HepG2 (cell line): Measurements from ENCODE around the gene GJC1. TPM values are rescaled to one million over a fixed set of nuclear protein-coding genes. Genes with fewer than 3 reads are reported as not detected.

Source experiments
- ATAC-seq: fragments of 200-7000 bp; cut with Tn5 transposase; 3 replicates; pipeline ENCODE4 v1.9.1; 2020; ENCODE audit warnings: mild to moderate bottlenecking, moderate library complexity
- BruUV-seq: library from RNA; stranded (reverse); fragments of 400-500 nt; replicated peaks from 2 replicates; lab custom pipeline; 2021; lab: Mats Ljungman, UMichigan
- CTCF ChIA-PET: fragments of 300-600 bp; formaldehyde crosslinking; extraction: SDS; loops from one replicate; lab custom pipeline; 2021; ENCODE audit warnings: low total read pairs, inconsistent platforms, low intra/inter-chr PET ratio; lab: Yijun Ruan, JAX
- POLR2A ChIA-PET: fragments of 350-600 bp; sonication (Branson Sonifier 250); formaldehyde crosslinking; loops from one replicate; lab custom pipeline; 2020; ENCODE audit warnings: antibody characterized with exemption, inconsistent platforms; lab: Yijun Ruan, JAX
- DNase-seq: peaks from one replicate; pipeline ENCODE4 v3.0.0-alpha.2; 2015; ENCODE audit warnings: low spot score
- FAIRE-seq: peaks from 3 replicates; lab custom pipeline; 2011; peaks lifted over from hg19 to GRCh38; lab: Jason Lieb, UNC
- H2AFZ ChIP-seq: one replicate; pipeline ENCODE4 v1.6.1; 2011; ENCODE audit warnings: low read length, inconsistent platforms
- H3K27ac ChIP-seq: fragments of 300-600 bp; 3 replicates; pipeline ENCODE4 v1.8.0; 2011; ENCODE audit warnings: mixed run types, mild to moderate bottlenecking, mixed read lengths, low read length, inconsistent platforms; ENCODE audit not compliant: insufficient read depth; ENCODE audit errors: extremely low read length
- H3K27me3 ChIP-seq, 2 experiments: fragments of 200-600 bp in 1 of 2; 2 replicates in 1 of 2; 3 replicates in 1 of 2; pipeline versions ENCODE4 v1.6.0 to v1.8.0; 2011; ENCODE audit warnings: low read length in 2 of 2, mild to moderate bottlenecking in 2 of 2, moderate library complexity in 2 of 2, inconsistent platforms in 1 of 2; ENCODE audit not compliant: insufficient read depth in 2 of 2, control insufficient read depth in 1 of 2
- H3K36me3 ChIP-seq, 2 experiments: fragments of 200-600 bp in 1 of 2; replicated peaks in 1 of 2; 2 replicates in 1 of 2; 3 replicates in 1 of 2; pipeline versions ENCODE4 v1.5.1 to v1.8.0; 2011; ENCODE audit warnings: low read length in 2 of 2, inconsistent platforms in 1 of 2; ENCODE audit not compliant: insufficient read depth in 2 of 2, control insufficient read depth in 1 of 2
- H3K4me1 ChIP-seq: 2 replicates; pipeline ENCODE4 v1.5.1; 2012; ENCODE audit warnings: low read length, inconsistent platforms; ENCODE audit not compliant: insufficient read depth
- H3K4me2 ChIP-seq: 2 replicates; pipeline ENCODE4 v1.6.0; 2011; ENCODE audit warnings: low read depth, low read length, inconsistent platforms
- H3K4me3 ChIP-seq, 3 experiments: fragments of 200-600 bp in 1 of 3; sonication (generic), shearing (Covaris generic) in 1 of 3; replicated peaks in 1 of 3; 2 replicates each; pipeline ENCODE4 v1.5.1; 2011 to 2016; ENCODE audit warnings: low read length in 3 of 3, inconsistent platforms in 2 of 3, low read depth in 2 of 3, mild to moderate bottlenecking in 2 of 3, control low read depth in 1 of 3, mixed read lengths in 1 of 3; ENCODE audit not compliant: insufficient read depth in 1 of 3
- H3K79me2 ChIP-seq: one replicate; pipeline ENCODE4 v1.6.1; 2011; ENCODE audit warnings: low read length, inconsistent platforms; ENCODE audit not compliant: insufficient read depth
- H3K9ac ChIP-seq: 2 replicates; pipeline ENCODE4 v1.6.0; 2011; ENCODE audit warnings: mild to moderate bottlenecking, low read depth, low read length, inconsistent platforms; ENCODE audit not compliant: insufficient read depth
- H3K9me3 ChIP-seq: 2 replicates; pipeline ENCODE4 v1.5.1; 2012; ENCODE audit warnings: mild to moderate bottlenecking, low read length
- H4K20me1 ChIP-seq: 2 replicates; pipeline ENCODE4 v1.6.0; 2011; ENCODE audit warnings: inconsistent platforms, mild to moderate bottlenecking, low read length, moderate library complexity; ENCODE audit not compliant: insufficient read depth
- CHD4 ChIP-seq: fragments of 200-600 bp; sonication (generic); IDR thresholded peaks from 2 replicates; pipeline ENCODE4 v1.7.0; 2017; ENCODE audit warnings: mild to moderate bottlenecking, low read length, borderline replicate concordance
- EEA1 ChIP-seq: sonication (generic); formaldehyde crosslinking; IDR thresholded peaks from 2 replicates; pipeline ENCODE4 v1.5.1; 2020; ENCODE audit warnings: mild to moderate bottlenecking, missing genetic modification reagents, borderline replicate concordance
- GLI4 ChIP-seq: sonication (generic); formaldehyde crosslinking; IDR thresholded peaks from 2 replicates; pipeline ENCODE4 v1.5.1; 2020; ENCODE audit warnings: missing genetic modification reagents, mild to moderate bottlenecking, moderate library complexity, borderline replicate concordance
- HNRNPLL ChIP-seq: fragments of 200-400 bp; formaldehyde crosslinking; IDR thresholded peaks from 2 replicates; pipeline ENCODE4 v1.6.1; 2017; ENCODE audit warnings: mild to moderate bottlenecking, low read depth, low read length; ENCODE audit not compliant: poor library complexity, severe bottlenecking
- HOXA7 ChIP-seq: sonication (generic); formaldehyde crosslinking; IDR thresholded peaks from 2 replicates; pipeline ENCODE4 v1.8.1; 2022; ENCODE audit warnings: mild to moderate bottlenecking, missing genetic modification reagents, moderate library complexity
- TAF15 ChIP-seq: fragments of 200-400 bp; formaldehyde crosslinking; IDR thresholded peaks from one replicate; pipeline ENCODE4 v1.6.1; 2018; ENCODE audit warnings: mild to moderate bottlenecking, low read depth, low read length; ENCODE audit not compliant: poor library complexity, severe bottlenecking
- TOPORS ChIP-seq: sonication (generic); formaldehyde crosslinking; IDR thresholded peaks from 2 replicates; pipeline ENCODE4 v1.8.0; 2023; ENCODE audit warnings: mild to moderate bottlenecking, missing genetic modification reagents
- ZNF317 ChIP-seq: sonication (generic); formaldehyde crosslinking; IDR thresholded peaks from 2 replicates; pipeline ENCODE4 v1.5.0; 2020; ENCODE audit warnings: mild to moderate bottlenecking, missing genetic modification reagents
- ZNF550 ChIP-seq: sonication (generic); formaldehyde crosslinking; IDR thresholded peaks from 2 replicates; pipeline ENCODE4 v1.4.0; 2020; ENCODE audit warnings: mild to moderate bottlenecking, missing genetic modification reagents, borderline replicate concordance
- ZNF556 ChIP-seq: sonication (generic); formaldehyde crosslinking; IDR thresholded peaks from 2 replicates; pipeline ENCODE4 v1.4.0; 2020; ENCODE audit warnings: mild to moderate bottlenecking, missing genetic modification reagents, borderline replicate concordance
- WGBS: methylation state at CpG from one replicate; pipeline ENCODE4 v1.1.6; 2017; ENCODE audit warnings: low lambda C conversion rate; 5-methylcytosine and 5-hydroxymethylcytosine counted together
- in situ Hi-C: cut with HindIII; loops from 2 replicates; pipeline ENCODE4 v1.10.0; 2017; ENCODE audit warnings: low pct_unique_long_range_greater_than_20kb; ENCODE audit not compliant: extremely low pct_ligation_motif_present
- intact Hi-C: fragments of 100-400 bp; cut with micrococcal nuclease; formaldehyde crosslinking; loops from one replicate; pipeline ENCODE4 v1.10.0; 2022; ENCODE audit not compliant: unreplicated experiment
- polyA plus RNA-seq, 8 experiments: library from polyadenylated mRNA; depleted of rRNA in 3 of 8; stranded (reverse) in 7 of 8; unstranded in 1 of 8; fragments of >200 nt; fragmentation: Illumina TruSeq in 4 of 8; extraction: Trizol in 4 of 8; gene quantifications; 2 replicates each; pipeline versions ENCODE4 v1.2.1 to v1.2.3, GENCODE V29; 2011 to 2016; ENCODE audit warnings: low read depth in 4 of 8, missing spikeins in 1 of 8, mixed read lengths in 1 of 8; ENCODE audit not compliant: insufficient read depth in 1 of 8
- total RNA-seq, 5 experiments: library from RNA; depleted of rRNA; stranded (reverse); fragments of >200 nt; fragmentation: Illumina TruSeq; extraction: Trizol; gene quantifications; 2 replicates each; pipeline ENCODE4 v1.2.3, GENCODE V29; 2016; ENCODE audit warnings: low read depth in 1 of 5
- TF ChIP-seq, protein P1 (sequence below): sonication (generic); formaldehyde crosslinking; IDR thresholded peaks from 2 replicates; pipeline ENCODE4 v1.8.1; 2023; ENCODE audit warnings: missing genetic modification reagents, mild to moderate bottlenecking, borderline replicate concordance
- TF ChIP-seq, protein P2 (sequence below): sonication (generic); formaldehyde crosslinking; IDR thresholded peaks from 2 replicates; pipeline ENCODE4 v1.4.0; 2020; ENCODE audit warnings: mild to moderate bottlenecking, low read depth, missing genetic modification reagents
- TF ChIP-seq, protein P3 (sequence below): IDR thresholded peaks from 2 replicates; pipeline ENCODE4 v1.6.1; 2016
- TF ChIP-seq, protein P4 (sequence below): IDR thresholded peaks from 2 replicates; pipeline ENCODE4 v1.6.1; 2016; ENCODE audit warnings: missing compliant biosample characterization, missing genetic modification reagents, borderline replicate concordance

The GJC1 gene
- total and polyA plus RNA-seq, 2 of the 13 experiments (the other 11 are each of a cell fraction or from before 2014, with no cell fraction given) = 1.7 TPM

DNA sequence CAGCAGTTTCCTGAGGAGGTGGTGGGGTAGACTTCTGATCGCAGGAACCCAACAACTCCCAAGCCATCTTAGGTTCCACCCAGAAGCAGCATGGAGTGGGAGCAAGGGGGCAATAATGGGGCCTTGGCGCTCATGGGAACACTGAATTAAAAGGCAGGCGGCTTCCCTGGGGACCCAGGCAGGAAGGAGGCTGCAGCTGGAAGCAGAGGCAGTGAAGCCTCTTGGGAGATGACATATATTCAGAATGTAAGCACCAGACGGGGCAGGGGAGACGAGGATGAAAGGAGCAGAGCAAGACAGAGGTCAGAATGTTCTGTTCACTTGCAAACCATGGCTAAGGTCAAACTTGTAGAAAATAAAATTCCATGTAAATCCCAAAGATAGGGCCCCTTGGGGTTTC, 20.5 kb upstream of the GJC1 start:
- DNase-seq (no peak), FAIRE-seq (no peak), ATAC-seq (no peak)
- BruUV-seq = no TSS peak
- Histone ChIP-seq H3K9ac (no peak overlapping the region), H3K4me3 (no peak overlapping the region), H3K27me3 (no peaks in the 10 kb centered on the region), H3K4me2 (no peak overlapping the region), H3K4me1 (no peaks in the 10 kb centered on the region), H2AFZ (no peak overlapping the region), H4K20me1 (no peaks in the 10 kb centered on the region; the same call in 1 of the 2 replicates), H3K27ac (no peak overlapping the region), H3K9me3 (no peaks in the 10 kb centered on the region), H3K36me3 (peaks cover 35 to 56% of the 10 kb centered on the region in 2 experiments), H3K79me2 (no peaks in the 10 kb centered on the region)
- intact Hi-C loops (no loop called here), in situ Hi-C loops (no loop called here)
- TF ChIP-seq, protein P1, sequence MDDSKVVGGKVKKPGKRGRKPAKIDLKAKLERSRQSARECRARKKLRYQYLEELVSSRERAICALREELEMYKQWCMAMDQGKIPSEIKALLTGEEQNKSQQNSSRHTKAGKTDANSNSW (CRISPR knock-in tag) = no peak
- TF ChIP-seq, protein P2, sequence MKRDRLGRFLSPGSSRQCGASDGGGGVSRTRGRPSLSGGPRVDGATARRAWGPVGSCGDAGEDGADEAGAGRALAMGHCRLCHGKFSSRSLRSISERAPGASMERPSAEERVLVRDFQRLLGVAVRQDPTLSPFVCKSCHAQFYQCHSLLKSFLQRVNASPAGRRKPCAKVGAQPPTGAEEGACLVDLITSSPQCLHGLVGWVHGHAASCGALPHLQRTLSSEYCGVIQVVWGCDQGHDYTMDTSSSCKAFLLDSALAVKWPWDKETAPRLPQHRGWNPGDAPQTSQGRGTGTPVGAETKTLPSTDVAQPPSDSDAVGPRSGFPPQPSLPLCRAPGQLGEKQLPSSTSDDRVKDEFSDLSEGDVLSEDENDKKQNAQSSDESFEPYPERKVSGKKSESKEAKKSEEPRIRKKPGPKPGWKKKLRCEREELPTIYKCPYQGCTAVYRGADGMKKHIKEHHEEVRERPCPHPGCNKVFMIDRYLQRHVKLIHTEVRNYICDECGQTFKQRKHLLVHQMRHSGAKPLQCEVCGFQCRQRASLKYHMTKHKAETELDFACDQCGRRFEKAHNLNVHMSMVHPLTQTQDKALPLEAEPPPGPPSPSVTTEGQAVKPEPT (CRISPR knock-in tag) = no peak
- TF ChIP-seq TOPORS (CRISPR knock-in tag) (no peak), HNRNPLL (no peak), TAF15 (no peak), GLI4 (CRISPR knock-in tag) (no peak), ZNF317 (CRISPR knock-in tag) (no peak), ZNF556 (CRISPR knock-in tag) (no peak), EEA1 (no peak), CHD4 (no peak), HOXA7 (CRISPR knock-in tag) (no peak), ZNF550 (no peak)
- TF ChIP-seq, protein P3, sequence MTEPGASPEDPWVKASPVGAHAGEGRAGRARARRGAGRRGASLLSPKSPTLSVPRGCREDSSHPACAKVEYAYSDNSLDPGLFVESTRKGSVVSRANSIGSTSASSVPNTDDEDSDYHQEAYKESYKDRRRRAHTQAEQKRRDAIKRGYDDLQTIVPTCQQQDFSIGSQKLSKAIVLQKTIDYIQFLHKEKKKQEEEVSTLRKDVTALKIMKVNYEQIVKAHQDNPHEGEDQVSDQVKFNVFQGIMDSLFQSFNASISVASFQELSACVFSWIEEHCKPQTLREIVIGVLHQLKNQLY = no peak
- TF ChIP-seq, protein P4, sequence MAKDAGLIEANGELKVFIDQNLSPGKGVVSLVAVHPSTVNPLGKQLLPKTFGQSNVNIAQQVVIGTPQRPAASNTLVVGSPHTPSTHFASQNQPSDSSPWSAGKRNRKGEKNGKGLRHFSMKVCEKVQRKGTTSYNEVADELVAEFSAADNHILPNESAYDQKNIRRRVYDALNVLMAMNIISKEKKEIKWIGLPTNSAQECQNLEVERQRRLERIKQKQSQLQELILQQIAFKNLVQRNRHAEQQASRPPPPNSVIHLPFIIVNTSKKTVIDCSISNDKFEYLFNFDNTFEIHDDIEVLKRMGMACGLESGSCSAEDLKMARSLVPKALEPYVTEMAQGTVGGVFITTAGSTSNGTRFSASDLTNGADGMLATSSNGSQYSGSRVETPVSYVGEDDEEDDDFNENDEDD = no peak
- WGBS = 95% methylated on average over 5 of the region's 5 CpGs
- ChIA-PET POLR2A (no interaction called here), CTCF (no interaction called here)
